ENCODE measurements around the gene EPN3. TPM values are rescaled to one million over a fixed set of nuclear protein-coding genes. Genes with fewer than 3 reads are reported as not detected.

Gene EPN3
- total RNA-seq, 4 donors from 2014 or later = 0.30 to 41.1 TPM; not detected in 2

GRCh38 chr17:50495918-50496317 lies 36.6 kb upstream of the EPN3 start:
- H3K27ac ChIP-seq = no peak overlapping the region
- H3K27me3 ChIP-seq = no peaks in the 10 kb centered on the region
- no peaks in the 10 kb centered on the region for H3K4me1 ChIP-seq
- intact Hi-C loops (cut with DNase I; ENCODE audit: low total_unique reads) = no loop called here
- no peak overlapping the region for H3K4me3 ChIP-seq
- TF ChIP-seq CTCF (IDR thresholded peaks at IDR 0.05) = no peak
- no peak for TF ChIP-seq POLR2A (IDR thresholded peaks at IDR 0.05)
- DNase-seq = no peak
- H3K36me3 ChIP-seq = no peaks in the 10 kb centered on the region
- no peaks in the 10 kb centered on the region for H3K9me3 ChIP-seq

GRCh38 chr17:50498021-50498874 lies 34.3 kb upstream of the EPN3 start:
- H3K27me3 ChIP-seq = no peaks in the 10 kb centered on the region
- no peaks in the 10 kb centered on the region for H3K36me3 ChIP-seq
- no peaks in the 10 kb centered on the region for H3K9me3 ChIP-seq
- intact Hi-C loops (cut with DNase I; ENCODE audit: low total_unique reads) = no loop called here
- H3K4me1 ChIP-seq = no peaks in the 10 kb centered on the region
- H3K27ac ChIP-seq = no peak overlapping the region
- no peak overlapping the region for H3K4me3 ChIP-seq
- no peak for TF ChIP-seq POLR2A (IDR thresholded peaks at IDR 0.05)
- TF ChIP-seq CTCF (IDR thresholded peaks at IDR 0.05) = no peak
- DNase-seq = no peak

GRCh38 chr17:50499270-50499669 lies 33.3 kb upstream of the EPN3 start:
- H3K4me1 ChIP-seq = no peaks in the 10 kb centered on the region
- intact Hi-C loops (cut with DNase I; ENCODE audit: low total_unique reads) = no loop called here
- TF ChIP-seq POLR2A (IDR thresholded peaks at IDR 0.05) = no peak
- no peak for TF ChIP-seq CTCF (IDR thresholded peaks at IDR 0.05)
- no peak overlapping the region for H3K27ac ChIP-seq
- no peak overlapping the region for H3K4me3 ChIP-seq
- H3K36me3 ChIP-seq = no peaks in the 10 kb centered on the region
- DNase-seq = no peak
- no peaks in the 10 kb centered on the region for H3K27me3 ChIP-seq
- H3K9me3 ChIP-seq = no peaks in the 10 kb centered on the region

- no peaks in the 10 kb centered on the region for H3K4me1 ChIP-seq
- intact Hi-C loops (cut with DNase I; ENCODE audit: low total_unique reads) = no loop called here
Observed at GRCh38 chr17:50499721-50500120, 32.8 kb upstream of the EPN3 start.

More at GRCh38 chr17:50499721-50500120, 32.8 kb upstream of the EPN3 start:
- Histone ChIP-seq H3K9me3 (no peaks in the 10 kb centered on the region), H3K36me3 (no peaks in the 10 kb centered on the region), H3K27me3 (no peaks in the 10 kb centered on the region), H3K4me3 (no peak overlapping the region), H3K27ac (no peak overlapping the region)
- TF ChIP-seq CTCF (IDR thresholded peaks at IDR 0.05) (no peak), POLR2A (IDR thresholded peaks at IDR 0.05) (no peak)
- no peak for DNase-seq

Data from uterus (tissue), 4 donors.